PC-3 (cell line): ENCODE data around the gene HIBCH. TPM values are rescaled to one million over a fixed set of nuclear protein-coding genes. Genes with fewer than 3 reads are reported as not detected.

Experiments used
- ATAC-seq: fragments of 200-7000 bp; cut with Tn5 transposase; 2 replicates; pipeline ENCODE4 v1.9.1; 2020; ENCODE audit warnings: mild to moderate bottlenecking, moderate library complexity
- BruUV-seq: library from RNA; stranded (reverse); fragments of 400-500 nt; replicated peaks from 2 replicates; lab custom pipeline; 2021; lab: Mats Ljungman, UMichigan
- CTCF ChIA-PET: fragments of 300-600 bp; sonication (Branson Sonifier 250); formaldehyde crosslinking; loops from one replicate; lab custom pipeline; 2022; ENCODE audit warnings: antibody characterized with exemption; lab: Charles Lee
- POLR2A ChIA-PET: fragments of 300-600 bp; sonication (Branson Sonifier 250); formaldehyde crosslinking; loops from one replicate; lab custom pipeline; 2022; ENCODE audit warnings: antibody characterized with exemption; ENCODE audit not compliant: unreplicated experiment; lab: Charles Lee
- DNase-seq: peaks from one replicate; pipeline ENCODE4 v3.0.0-alpha.2; 2015
- H2AFZ ChIP-seq: fragments of 300-600 bp; sonication (generic); 2 replicates; pipeline ENCODE4 v1.6.0; 2016; ENCODE audit warnings: antibody characterized with exemption, low read length
- H3F3A ChIP-seq: fragments of 300-600 bp; sonication (generic); one replicate; pipeline ENCODE4 v1.6.0; 2017; ENCODE audit warnings: antibody characterized with exemption, low read length, control low read depth, mild to moderate bottlenecking; ENCODE audit not compliant: unreplicated experiment
- H3K27ac ChIP-seq: fragments of 300-600 bp; sonication (generic); 2 replicates; pipeline ENCODE4 v1.5.1; 2016; ENCODE audit warnings: mild to moderate bottlenecking, low read length
- H3K27me3 ChIP-seq: fragments of 300-600 bp; sonication (generic); 2 replicates; pipeline ENCODE4 v1.6.1; 2016; ENCODE audit warnings: low read length, mixed read lengths
- H3K36me3 ChIP-seq: fragments of 300-600 bp; sonication (generic); 2 replicates; pipeline ENCODE4 v1.6.1; 2016; ENCODE audit warnings: low read depth, mixed run types, low read length, mixed read lengths
- H3K4me1 ChIP-seq: fragments of 300-600 bp; sonication (generic); 2 replicates; pipeline ENCODE4 v1.5.1; 2016; ENCODE audit warnings: low read length; ENCODE audit not compliant: insufficient read depth
- H3K4me2 ChIP-seq: fragments of 300-600 bp; sonication (generic); 2 replicates; pipeline ENCODE4 v1.6.0; 2016; ENCODE audit warnings: low read length
- H3K4me3 ChIP-seq: fragments of 300-600 bp; sonication (generic); 2 replicates; pipeline ENCODE4 v1.5.1; 2016; ENCODE audit warnings: mild to moderate bottlenecking, low read length, mixed read lengths
- H3K79me2 ChIP-seq: fragments of 300-600 bp; sonication (generic); 2 replicates; pipeline ENCODE4 v1.6.1; 2017; ENCODE audit warnings: low read length, mixed read lengths
- H3K9ac ChIP-seq: fragments of 300-600 bp; sonication (generic); 2 replicates; pipeline ENCODE4 v1.6.0; 2016; ENCODE audit warnings: mild to moderate bottlenecking, low read length
- H3K9me2 ChIP-seq: fragments of 300-600 bp; sonication (generic); replicated peaks from 2 replicates; pipeline ENCODE4 v1.6.1; 2016; ENCODE audit warnings: mixed run types, low read length, mixed read lengths
- H3K9me3 ChIP-seq: fragments of 300-600 bp; sonication (generic); 2 replicates; pipeline ENCODE4 v1.6.1; 2016; ENCODE audit warnings: low read length, mixed read lengths
- H4K20me1 ChIP-seq: fragments of 300-600 bp; sonication (generic); 2 replicates; pipeline ENCODE4 v1.6.1; 2016; ENCODE audit warnings: low read length, mixed read lengths
- EZH2 ChIP-seq: fragments of 300-600 bp; sonication (generic); IDR thresholded peaks from one replicate; pipeline ENCODE4 v1.6.1; 2017; ENCODE audit warnings: antibody characterized with exemption, mild to moderate bottlenecking, low read length; ENCODE audit not compliant: unreplicated experiment
- EZH2phosphoT487 ChIP-seq: fragments of 300-600 bp; sonication (generic); IDR thresholded peaks from 2 replicates; pipeline ENCODE4 v1.6.1; 2018; ENCODE audit warnings: mild to moderate bottlenecking, antibody characterized with exemption, low read length, borderline replicate concordance
- intact Hi-C: fragments of 100-400 bp; cut with micrococcal nuclease; formaldehyde crosslinking; loops from 2 replicates; pipeline ENCODE4 v1.9.0; 2023
- total RNA-seq: library from RNA; depleted of rRNA; stranded (reverse); fragments of >200 nt; gene quantifications from 2 replicates; pipeline ENCODE4 v1.2.3, GENCODE V29; 2014
- TF ChIP-seq, protein P1 (sequence below): fragments of 300-600 bp; sonication (generic); conservative IDR thresholded peaks from 2 replicates; pipeline ENCODE4 v1.5.1; 2017; ENCODE audit warnings: antibody characterized with exemption, low read depth, mild to moderate bottlenecking, low read length

HIBCH gene
- total RNA-seq, 1 experiment from 2014 or later: 12.0 TPM

GRCh38 chr2:190323406-190323805, 3.8 kb upstream of the HIBCH start:
- H3K9me3 ChIP-seq: no peaks in the 10 kb centered on the region

GRCh38 chr2:190320696-190321095, 1.1 kb upstream of the HIBCH start:
- no peak for DNase-seq
- ChIA-PET CTCF (interaction anchor here (0.6 kb wide), 1 partner anchor 227 kb away, joined by 3 read pairs; no protein-coding TSS in a partner anchor), POLR2A (no interaction called here)
- H3K27ac ChIP-seq: no peak overlapping the region
- H3K4me1 ChIP-seq: peaks cover 20% of the 10 kb centered on the region
- H2AFZ ChIP-seq: peak overlapping the region; percentile 89
- intact Hi-C loops: loop anchor here (10.0 kb wide), 1 partner anchor 484 kb away; no protein-coding TSS in a partner anchor
- peaks cover 33% of the 10 kb centered on the region for H3K79me2 ChIP-seq
- no peaks in the 10 kb centered on the region for H3F3A ChIP-seq
- no TSS peak for BruUV-seq
- no peaks in the 10 kb centered on the region for H3K36me3 ChIP-seq
- no peaks in the 10 kb centered on the region for H3K9me3 ChIP-seq
- H3K4me3 ChIP-seq: no peak overlapping the region
- no peaks in the 10 kb centered on the region for H4K20me1 ChIP-seq
- no peak overlapping the region for H3K9ac ChIP-seq
- no peaks in the 10 kb centered on the region for H3K9me2 ChIP-seq
- H3K4me2 ChIP-seq: no peak overlapping the region
- ATAC-seq: no peak
- TF ChIP-seq EZH2phosphoT487 (no peak), EZH2 (no peak)
- TF ChIP-seq, protein P1, sequence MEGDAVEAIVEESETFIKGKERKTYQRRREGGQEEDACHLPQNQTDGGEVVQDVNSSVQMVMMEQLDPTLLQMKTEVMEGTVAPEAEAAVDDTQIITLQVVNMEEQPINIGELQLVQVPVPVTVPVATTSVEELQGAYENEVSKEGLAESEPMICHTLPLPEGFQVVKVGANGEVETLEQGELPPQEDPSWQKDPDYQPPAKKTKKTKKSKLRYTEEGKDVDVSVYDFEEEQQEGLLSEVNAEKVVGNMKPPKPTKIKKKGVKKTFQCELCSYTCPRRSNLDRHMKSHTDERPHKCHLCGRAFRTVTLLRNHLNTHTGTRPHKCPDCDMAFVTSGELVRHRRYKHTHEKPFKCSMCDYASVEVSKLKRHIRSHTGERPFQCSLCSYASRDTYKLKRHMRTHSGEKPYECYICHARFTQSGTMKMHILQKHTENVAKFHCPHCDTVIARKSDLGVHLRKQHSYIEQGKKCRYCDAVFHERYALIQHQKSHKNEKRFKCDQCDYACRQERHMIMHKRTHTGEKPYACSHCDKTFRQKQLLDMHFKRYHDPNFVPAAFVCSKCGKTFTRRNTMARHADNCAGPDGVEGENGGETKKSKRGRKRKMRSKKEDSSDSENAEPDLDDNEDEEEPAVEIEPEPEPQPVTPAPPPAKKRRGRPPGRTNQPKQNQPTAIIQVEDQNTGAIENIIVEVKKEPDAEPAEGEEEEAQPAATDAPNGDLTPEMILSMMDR: no peak
- no peaks in the 10 kb centered on the region for H3K27me3 ChIP-seq

More at GRCh38 chr2:190323406-190323805, 3.8 kb upstream of the HIBCH start:
- H3K79me2 ChIP-seq: peaks cover 9% of the 10 kb centered on the region
- ChIA-PET POLR2A (no interaction called here), CTCF (no interaction called here)
- H4K20me1 ChIP-seq: no peaks in the 10 kb centered on the region
- no peak overlapping the region for H2AFZ ChIP-seq
- no peaks in the 10 kb centered on the region for H3K9me2 ChIP-seq
- TF ChIP-seq EZH2phosphoT487 (no peak), EZH2 (no peak)
- TF ChIP-seq, protein P1: no peak
- intact Hi-C loops: loop anchor here (10.0 kb wide), 1 partner anchor 481 kb away; no protein-coding TSS in a partner anchor
- H3K27me3 ChIP-seq: no peaks in the 10 kb centered on the region
- no TSS peak for BruUV-seq
- ATAC-seq: no peak
- H3F3A ChIP-seq: no peaks in the 10 kb centered on the region
- H3K4me1 ChIP-seq: peaks cover 11% of the 10 kb centered on the region
- no peak overlapping the region for H3K9ac ChIP-seq
- H3K4me3 ChIP-seq: no peak overlapping the region
- no peak overlapping the region for H3K27ac ChIP-seq
- no peak for DNase-seq
- no peak overlapping the region for H3K4me2 ChIP-seq
- no peaks in the 10 kb centered on the region for H3K36me3 ChIP-seq

- H3K36me3 ChIP-seq: no peaks in the 10 kb centered on the region
- TSS peak; percentile 44 for BruUV-seq
- H3K27me3 ChIP-seq: no peaks in the 10 kb centered on the region
- peak overlapping the region; percentile 78 for H2AFZ ChIP-seq
- H3K4me1 ChIP-seq: peaks cover 26% of the 10 kb centered on the region
- intact Hi-C loops: loop anchor here (5.0 to 10.0 kb wide), 3 partner anchors 37 to 554 kb away; partner anchors contain the start of gene OSGEPL1
- H4K20me1 ChIP-seq: no peaks in the 10 kb centered on the region
- TF ChIP-seq EZH2phosphoT487 (no peak), EZH2 (no peak)
- TF ChIP-seq, protein P1: no peak
- DNase-seq (no peak), ATAC-seq (peak; percentile 31)
- no peaks in the 10 kb centered on the region for H3K9me2 ChIP-seq
- H3K79me2 ChIP-seq: peaks cover 41% of the 10 kb centered on the region
- peak overlapping the region; percentile 97 for H3K4me2 ChIP-seq
- H3K9ac ChIP-seq: peak overlapping the region; percentile 68
- H3K27ac ChIP-seq: no peak overlapping the region
- no peaks in the 10 kb centered on the region for H3F3A ChIP-seq
- POLR2A ChIA-PET: no interaction called here
- H3K9me3 ChIP-seq: no peaks in the 10 kb centered on the region
- H3K4me3 ChIP-seq: peak overlapping the region; percentile 95
- CTCF ChIA-PET: interaction anchor here (0.6 to 0.7 kb wide), 3 partner anchors 69 to 487 kb away, joined by 3 read pairs; no protein-coding TSS in a partner anchor
Measured at GRCh38 chr2:190318931-190319554, 583 bp downstream of the HIBCH start.
